Measurements from ENCODE around the gene INO80C.
"Not testable (repeated sequence)": the region's sequence is repeated elsewhere in the genome, so short reads cannot be mapped to it uniquely, and the experiment has no call there.

INO80C gene

GRCh38 chr18:35459997-35460396 lies 37.8 kb downstream of the INO80C start:
- DNase-seq (ENCODE audit: low read depth), result no peak

GRCh38 chr18:35458677-35459441 lies 38.9 kb downstream of the INO80C start:
- DNase-seq (ENCODE audit: low read depth), result peak; percentile 16

DNA sequence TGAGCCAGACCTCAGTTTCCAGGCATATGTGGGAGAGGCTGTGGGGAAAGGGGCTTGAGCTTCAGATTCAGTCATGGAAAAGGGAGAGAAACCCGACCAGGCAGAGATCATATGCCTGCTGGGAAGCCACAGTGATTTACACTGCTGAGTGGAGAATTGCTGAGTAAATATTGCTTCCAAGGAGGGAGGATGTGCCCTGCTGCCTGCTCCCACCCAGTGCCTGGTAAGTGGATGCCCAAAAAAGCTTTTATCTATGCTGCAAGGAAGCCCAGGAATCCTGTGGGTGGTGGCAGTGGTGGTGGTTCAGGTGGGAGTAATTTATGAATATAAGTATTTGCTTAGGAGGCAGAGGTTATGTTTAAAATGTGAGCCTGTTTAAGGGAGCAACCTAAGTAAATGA lies 39.5 kb downstream of the INO80C start:
- no peak for DNase-seq (ENCODE audit: low read depth)

DNA sequence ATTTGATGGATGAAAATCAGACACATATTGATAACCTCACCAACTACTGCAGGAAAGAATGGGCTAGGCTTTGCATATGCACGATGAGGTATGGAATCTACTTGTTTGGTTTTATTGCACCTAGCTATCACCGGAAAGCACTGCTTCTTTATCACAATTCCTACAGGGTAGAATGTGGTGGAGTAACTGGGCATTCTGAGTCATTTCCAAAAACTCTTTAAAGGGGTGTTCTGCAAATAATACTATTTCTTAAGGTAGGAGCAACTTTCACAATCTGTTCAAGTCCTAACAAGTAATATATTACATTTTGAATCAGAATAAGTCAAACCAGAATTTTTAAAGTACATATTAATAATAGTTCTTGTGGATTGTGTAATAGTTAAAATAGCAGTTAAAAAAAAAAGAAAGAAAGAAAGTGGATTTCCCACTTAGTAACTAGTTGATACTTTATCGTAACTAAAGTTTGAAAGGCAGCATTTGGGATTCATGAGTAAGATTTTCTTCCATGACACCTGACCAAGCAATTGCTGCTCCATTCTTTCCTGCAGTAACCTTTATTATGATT lies 40.5 kb downstream of the INO80C start:
- no peak for DNase-seq (ENCODE audit: low read depth)

DNA sequence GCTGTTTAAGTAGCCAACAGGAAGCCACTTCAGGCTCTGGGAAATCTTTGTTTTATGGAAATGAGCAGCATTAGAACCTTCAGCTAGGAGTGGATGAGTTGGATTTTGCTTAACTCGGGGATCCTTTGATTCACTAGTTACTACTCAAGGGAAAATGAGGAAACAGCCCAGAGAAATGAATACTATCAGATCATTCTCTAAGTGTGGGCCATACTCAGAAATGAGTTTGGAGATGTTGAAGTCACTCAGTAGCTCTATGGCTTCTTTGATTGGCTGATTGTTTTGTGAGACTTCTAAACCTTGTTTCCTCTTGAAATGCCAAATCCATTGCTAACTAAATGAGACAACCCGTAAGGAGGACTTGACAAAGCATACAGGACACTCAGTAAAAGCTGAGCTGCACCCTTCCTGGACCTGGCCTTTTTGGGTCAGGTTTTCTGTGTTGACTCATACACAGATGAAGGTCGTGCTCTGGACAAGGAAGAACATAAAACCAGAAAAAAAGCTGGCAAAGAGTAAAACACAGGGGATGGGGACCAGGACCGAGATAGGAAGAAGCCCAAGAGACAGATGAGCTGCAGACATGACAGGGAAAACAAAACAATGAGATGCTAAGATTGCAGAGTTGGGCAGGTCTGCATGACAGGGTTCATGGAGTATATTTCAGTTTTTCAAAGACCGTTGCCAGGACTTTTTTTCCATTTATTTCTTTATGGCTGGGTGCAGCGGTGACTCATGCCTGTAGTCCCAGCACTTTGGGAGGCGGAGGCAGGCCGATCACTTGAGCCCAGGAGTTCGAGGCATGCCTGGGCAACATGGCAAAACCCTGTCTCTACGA lies 41.6 kb downstream of the INO80C start:
- no peak for DNase-seq (ENCODE audit: low read depth)

GRCh38 chr18:35454803-35455202 lies 43.0 kb downstream of the INO80C start:
- DNase-seq (ENCODE audit: low read depth), result no peak

- not testable (repeated sequence) for DNase-seq (ENCODE audit: low read depth)
These were observed 44.7 kb downstream of the INO80C start for GRCh38 chr18:35453065-35453464.

GRCh38 chr18:35451916-35452315 lies 45.8 kb downstream of the INO80C start:
- DNase-seq (ENCODE audit: low read depth), result no peak

- DNase-seq (ENCODE audit: low read depth), result no peak
These were observed 46.7 kb downstream of the INO80C start for GRCh38 chr18:35451032-35451431.

DNA sequence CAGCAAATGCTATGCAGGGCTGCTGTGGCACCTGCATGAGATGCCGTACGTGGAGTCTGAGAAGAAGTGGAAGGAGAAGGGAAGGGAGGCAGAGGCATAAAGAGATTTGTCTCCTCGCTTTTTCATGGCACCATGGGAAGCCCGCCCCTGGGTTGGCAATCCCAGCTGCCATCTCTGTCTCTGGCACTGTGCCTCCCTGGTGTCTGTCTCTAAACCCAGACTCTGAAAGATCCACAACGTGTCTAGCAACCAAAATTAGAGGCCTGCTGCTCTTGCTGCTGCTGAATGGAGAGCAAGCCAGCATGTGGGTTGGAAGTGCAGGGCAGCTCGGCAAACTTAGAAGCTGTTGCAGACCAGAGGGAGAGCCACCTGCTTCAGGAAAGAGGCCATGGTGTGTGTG lies 53.1 kb downstream of the INO80C start:
- DNase-seq (ENCODE audit: low read depth), result no peak

- no peak for DNase-seq (ENCODE audit: low read depth)
These were observed 53.9 kb downstream of the INO80C start for GRCh38 chr18:35443847-35444246.

GRCh38 chr18:35443434-35443833 lies 54.3 kb downstream of the INO80C start:
- no peak for DNase-seq (ENCODE audit: low read depth)

- no peak for DNase-seq (ENCODE audit: low read depth)
These were observed 55.1 kb downstream of the INO80C start for GRCh38 chr18:35442701-35443100.

DNA sequence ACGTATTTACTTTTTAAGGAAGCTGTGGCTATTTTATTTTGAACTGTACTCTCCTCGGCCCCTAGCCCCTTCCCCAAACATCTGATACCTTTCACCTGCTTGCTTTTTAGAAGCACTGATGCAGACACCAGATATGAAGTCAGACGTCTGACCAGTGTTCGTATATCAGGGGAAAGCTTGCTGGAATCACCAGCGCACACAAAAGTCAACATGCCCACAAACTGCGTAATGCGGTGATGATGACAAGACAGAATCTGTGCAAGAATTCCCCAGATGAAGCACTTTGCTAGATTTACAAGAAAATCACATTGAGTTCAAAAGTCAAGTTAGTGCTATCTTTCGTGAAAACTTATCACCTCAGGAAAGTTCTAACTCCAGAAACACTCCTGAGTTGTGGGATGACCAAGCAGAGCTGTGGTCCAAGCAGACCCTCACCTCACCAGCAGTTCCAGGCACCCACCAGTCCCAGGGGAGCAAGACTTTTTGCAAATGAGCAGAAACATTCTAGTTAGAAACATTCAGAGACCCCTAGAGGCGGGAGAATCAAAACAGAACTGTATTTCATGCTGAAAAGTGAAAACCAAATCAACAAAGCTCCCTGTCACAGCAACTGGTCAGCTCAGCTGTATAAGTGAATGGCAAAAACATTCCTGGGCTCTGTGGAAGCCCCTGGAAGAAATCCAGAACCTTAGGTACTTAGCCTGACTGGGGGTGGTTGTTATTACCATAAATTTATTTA lies 55.7 kb downstream of the INO80C start:
- no peak for DNase-seq (ENCODE audit: low read depth)

DNA sequence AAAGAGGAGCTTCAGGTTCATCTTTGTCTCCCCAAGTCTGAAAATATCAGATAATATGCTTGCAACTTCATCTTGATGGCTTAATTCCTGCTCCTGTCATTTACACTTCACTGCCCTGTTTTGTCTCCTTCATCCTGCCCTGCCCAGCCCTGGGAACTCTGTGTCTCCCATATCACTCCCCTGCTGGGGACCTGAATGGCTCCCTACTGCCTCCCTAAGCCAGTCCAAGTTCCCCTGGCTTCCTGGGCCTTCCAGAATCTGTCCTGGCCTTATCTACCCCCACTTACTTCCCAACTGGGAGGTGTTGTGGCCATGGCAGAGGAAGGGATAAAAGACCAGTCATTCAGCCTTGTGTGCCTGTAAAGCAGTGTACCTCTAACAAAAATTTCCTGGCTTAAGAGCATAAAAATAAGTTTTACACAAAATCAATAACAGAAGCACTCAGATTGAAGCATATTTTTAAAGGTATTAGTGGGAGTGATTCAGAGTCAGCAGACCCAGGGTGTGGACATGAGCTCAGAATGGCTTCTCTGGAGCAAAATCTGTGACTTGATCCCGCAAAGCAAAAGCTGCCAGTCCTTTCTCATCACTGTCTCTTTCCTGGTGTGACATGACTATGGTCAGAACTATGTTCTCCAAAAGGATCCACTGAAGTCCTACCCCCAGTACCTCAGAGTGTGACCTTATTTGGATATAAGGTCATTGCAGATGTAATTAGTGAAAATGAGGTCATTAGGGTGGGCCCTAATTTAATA lies 59.1 kb downstream of the INO80C start:
- DNase-seq (ENCODE audit: low read depth), result no peak

DNA sequence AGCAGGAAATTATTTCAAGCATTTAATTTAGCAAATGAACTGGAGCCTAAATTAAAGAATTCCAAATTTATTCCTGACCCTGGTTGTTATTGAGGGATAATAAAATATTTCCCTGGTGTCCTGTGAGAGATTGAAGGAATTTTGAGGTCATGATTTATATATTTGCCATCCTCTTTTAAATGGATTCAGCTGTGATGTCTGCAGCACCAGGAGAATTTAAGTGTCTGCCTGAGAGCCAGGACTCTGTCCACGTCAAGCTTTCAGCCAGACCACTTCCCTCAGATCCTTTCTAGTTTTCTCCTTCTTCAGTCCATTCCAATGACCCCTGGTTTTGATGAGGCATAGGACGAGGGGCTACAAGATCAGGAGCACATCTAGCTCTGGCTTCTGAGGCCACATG lies 59.9 kb downstream of the INO80C start:
- no peak for DNase-seq (ENCODE audit: low read depth)

DNA sequence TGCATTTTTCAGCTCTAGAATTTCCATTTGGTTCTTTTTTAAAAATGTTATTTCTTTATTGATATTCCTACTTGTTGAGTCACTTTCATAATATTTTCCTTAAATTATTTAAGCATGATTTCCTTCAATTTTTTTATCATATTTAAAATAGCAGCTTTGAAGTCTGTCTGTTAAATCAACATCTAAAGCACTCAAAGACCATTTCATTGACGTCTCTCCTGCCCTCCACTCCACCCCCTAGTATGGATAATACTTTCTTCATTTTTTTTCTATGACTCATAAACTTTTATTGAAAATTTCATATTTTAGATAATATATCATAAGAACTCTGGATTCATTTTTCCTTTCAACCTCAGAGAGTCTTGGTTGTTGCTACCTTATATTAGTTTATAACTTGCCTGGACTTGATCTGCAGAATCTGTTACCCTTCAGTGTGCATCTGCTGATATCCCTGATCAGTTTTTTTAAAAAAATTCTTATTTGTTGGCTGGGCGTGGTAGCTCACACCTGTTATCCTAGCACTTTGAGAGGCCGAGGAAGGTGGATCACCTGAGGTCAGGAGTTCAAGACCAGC lies 61.6 kb downstream of the INO80C start:
- no peak for DNase-seq (ENCODE audit: low read depth)

- no peak for DNase-seq (ENCODE audit: low read depth)
These were observed 62.4 kb downstream of the INO80C start for GRCh38 chr18:35435401-35435800.

GRCh38 chr18:35432565-35433001 lies 65.2 kb downstream of the INO80C start:
- no peak for DNase-seq (ENCODE audit: low read depth)

DNA sequence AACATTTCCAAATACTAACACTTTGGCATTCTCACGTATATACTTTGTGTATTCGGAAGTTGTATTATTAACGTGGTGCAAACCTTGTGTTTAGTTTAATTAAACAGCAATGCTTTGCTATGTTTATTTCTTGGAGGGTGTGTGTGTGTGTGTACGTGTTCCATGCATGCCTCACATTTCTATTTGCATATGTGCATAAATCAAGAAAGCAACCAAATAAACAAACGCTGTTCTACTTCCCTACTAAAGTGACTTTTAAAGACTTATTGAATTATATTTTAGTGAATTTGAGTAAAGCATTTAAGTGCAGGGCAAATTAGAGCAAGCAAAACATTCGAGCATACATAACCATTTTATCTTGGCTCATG lies 66.4 kb downstream of the INO80C start:
- no peak for DNase-seq (ENCODE audit: low read depth)

DNA sequence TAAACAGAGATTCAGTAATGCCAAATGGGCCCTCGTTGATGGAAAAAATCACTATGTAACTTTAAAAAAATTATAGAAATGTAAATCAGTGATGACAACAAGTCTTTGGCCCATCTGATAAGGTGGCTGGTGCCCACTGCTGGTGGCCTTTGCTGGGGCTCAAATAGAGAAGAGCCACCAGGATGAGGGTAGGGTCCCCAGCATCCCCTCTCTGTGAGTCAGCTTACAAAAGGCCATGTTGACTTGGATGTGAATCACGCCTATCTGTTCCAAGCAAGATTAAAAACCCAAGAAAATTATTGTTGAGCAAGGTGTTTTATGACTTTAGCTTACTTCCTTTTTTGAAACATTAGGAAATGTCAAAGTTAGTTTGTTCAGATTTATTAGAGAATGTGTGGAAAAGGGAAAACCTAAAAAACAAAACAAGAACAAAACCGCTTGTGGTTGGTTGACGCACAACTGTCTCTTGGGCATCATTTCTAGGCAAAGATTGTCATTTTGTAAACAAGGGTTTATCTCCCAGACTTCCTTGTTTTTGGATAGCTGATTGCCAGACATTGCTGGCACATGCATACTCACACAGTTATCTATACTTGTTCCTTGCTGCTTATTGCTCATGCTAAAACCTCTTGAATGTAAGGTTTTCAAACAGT lies 66.9 kb downstream of the INO80C start:
- no peak for DNase-seq (ENCODE audit: low read depth)
